Thyroid gland (tissue), 4 donors: ENCODE results near the gene LIFR.

Source experiments
- POLR2A ChIP-seq, 2 donors: fragments of 450-650 bp; IDR thresholded peaks; one replicate each; pipeline ENCODE4 v1.6.1; 2017; ENCODE audit warnings: antibody characterized with exemption in 2 of 2, mild to moderate bottlenecking in 2 of 2, moderate library complexity in 1 of 2
- TF ChIP-seq, protein P1 (sequence below), 6 experiments: fragments of 200-600 bp in 3 of 6; fragments of 450-650 bp in 3 of 6; sonication (generic) in 3 of 6; IDR thresholded peaks; one replicate each; pipeline ENCODE4 v1.5.1; 2016 to 2019; ENCODE audit warnings: antibody characterized with exemption in 6 of 6, mild to moderate bottlenecking in 2 of 6, inconsistent platforms in 1 of 6, moderate library complexity in 1 of 6

GRCh38 chr5:38462976-38463633 lies 93.3 kb downstream of the LIFR start:
- TF ChIP-seq, protein P1, sequence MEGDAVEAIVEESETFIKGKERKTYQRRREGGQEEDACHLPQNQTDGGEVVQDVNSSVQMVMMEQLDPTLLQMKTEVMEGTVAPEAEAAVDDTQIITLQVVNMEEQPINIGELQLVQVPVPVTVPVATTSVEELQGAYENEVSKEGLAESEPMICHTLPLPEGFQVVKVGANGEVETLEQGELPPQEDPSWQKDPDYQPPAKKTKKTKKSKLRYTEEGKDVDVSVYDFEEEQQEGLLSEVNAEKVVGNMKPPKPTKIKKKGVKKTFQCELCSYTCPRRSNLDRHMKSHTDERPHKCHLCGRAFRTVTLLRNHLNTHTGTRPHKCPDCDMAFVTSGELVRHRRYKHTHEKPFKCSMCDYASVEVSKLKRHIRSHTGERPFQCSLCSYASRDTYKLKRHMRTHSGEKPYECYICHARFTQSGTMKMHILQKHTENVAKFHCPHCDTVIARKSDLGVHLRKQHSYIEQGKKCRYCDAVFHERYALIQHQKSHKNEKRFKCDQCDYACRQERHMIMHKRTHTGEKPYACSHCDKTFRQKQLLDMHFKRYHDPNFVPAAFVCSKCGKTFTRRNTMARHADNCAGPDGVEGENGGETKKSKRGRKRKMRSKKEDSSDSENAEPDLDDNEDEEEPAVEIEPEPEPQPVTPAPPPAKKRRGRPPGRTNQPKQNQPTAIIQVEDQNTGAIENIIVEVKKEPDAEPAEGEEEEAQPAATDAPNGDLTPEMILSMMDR (IDR thresholded peaks at IDR 0.05) = no peak
- TF ChIP-seq POLR2A (IDR thresholded peaks at IDR 0.05) = no peak
